ENCODE data around the gene FAM3D. TPM values are rescaled to one million over a fixed set of nuclear protein-coding genes. Genes with fewer than 3 reads are reported as not detected.
"Not testable (repeated sequence)": the region's sequence is repeated elsewhere in the genome, so short reads cannot be mapped to it uniquely, and the experiment has no call there.

Gene FAM3D
- total RNA-seq, 4 donors from 2014 or later = not detected

GRCh38 chr3:58697561-58697960 lies 31.0 kb upstream of the FAM3D start:
- Histone ChIP-seq H3K27me3 (no peaks in the 10 kb centered on the region), H3K4me1 (no peaks in the 10 kb centered on the region), H3K4me3 (no peak overlapping the region), H3K9me3 (no peaks in the 10 kb centered on the region), H3K27ac (replicated peaks in 1 of 4) (no peak overlapping the region), H3K36me3 (no peaks in the 10 kb centered on the region)
- intact Hi-C loops (cut with DNase I) = no loop called here
- no peak for DNase-seq (ENCODE audit: extremely low spot score)
- TF ChIP-seq POLR2AphosphoS5 (IDR thresholded peaks at IDR 0.05) (no peak), POLR2A (IDR thresholded peaks at IDR 0.05; ENCODE audit: low read depth) (no peak), EP300 (IDR thresholded peaks at IDR 0.05) (no peak)
- TF ChIP-seq, protein P1, sequence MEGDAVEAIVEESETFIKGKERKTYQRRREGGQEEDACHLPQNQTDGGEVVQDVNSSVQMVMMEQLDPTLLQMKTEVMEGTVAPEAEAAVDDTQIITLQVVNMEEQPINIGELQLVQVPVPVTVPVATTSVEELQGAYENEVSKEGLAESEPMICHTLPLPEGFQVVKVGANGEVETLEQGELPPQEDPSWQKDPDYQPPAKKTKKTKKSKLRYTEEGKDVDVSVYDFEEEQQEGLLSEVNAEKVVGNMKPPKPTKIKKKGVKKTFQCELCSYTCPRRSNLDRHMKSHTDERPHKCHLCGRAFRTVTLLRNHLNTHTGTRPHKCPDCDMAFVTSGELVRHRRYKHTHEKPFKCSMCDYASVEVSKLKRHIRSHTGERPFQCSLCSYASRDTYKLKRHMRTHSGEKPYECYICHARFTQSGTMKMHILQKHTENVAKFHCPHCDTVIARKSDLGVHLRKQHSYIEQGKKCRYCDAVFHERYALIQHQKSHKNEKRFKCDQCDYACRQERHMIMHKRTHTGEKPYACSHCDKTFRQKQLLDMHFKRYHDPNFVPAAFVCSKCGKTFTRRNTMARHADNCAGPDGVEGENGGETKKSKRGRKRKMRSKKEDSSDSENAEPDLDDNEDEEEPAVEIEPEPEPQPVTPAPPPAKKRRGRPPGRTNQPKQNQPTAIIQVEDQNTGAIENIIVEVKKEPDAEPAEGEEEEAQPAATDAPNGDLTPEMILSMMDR (IDR thresholded peaks at IDR 0.05) = no peak

DNA sequence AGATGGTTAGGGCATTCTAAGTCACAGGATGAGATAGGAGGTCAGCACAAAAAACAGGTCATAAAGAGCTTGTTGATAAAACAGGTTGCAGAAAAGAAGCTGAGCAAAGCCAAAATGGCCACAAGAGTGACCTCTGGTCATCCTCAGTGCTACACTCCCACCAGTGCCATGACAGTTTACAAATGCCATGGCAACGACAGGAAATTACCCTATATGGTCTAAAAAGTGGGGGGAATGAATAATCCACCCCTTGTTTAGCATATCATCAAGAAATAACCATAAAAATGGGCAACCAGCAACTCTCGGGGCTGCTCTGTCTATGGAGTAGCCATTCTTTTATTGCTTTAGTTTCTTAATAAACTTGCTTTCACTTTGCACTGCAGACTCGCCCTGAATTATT lies 30.2 kb upstream of the FAM3D start:
- H3K27ac ChIP-seq (replicated peaks in 1 of 4); H3K9me3 ChIP-seq; intact Hi-C loops (cut with DNase I); H3K27me3 ChIP-seq; H3K4me1 ChIP-seq; H3K36me3 ChIP-seq; H3K4me3 ChIP-seq; DNase-seq (ENCODE audit: extremely low spot score): not testable (repeated sequence)
- 85% methylated on average over 3 of the region's 3 CpGs for WGBS

DNA sequence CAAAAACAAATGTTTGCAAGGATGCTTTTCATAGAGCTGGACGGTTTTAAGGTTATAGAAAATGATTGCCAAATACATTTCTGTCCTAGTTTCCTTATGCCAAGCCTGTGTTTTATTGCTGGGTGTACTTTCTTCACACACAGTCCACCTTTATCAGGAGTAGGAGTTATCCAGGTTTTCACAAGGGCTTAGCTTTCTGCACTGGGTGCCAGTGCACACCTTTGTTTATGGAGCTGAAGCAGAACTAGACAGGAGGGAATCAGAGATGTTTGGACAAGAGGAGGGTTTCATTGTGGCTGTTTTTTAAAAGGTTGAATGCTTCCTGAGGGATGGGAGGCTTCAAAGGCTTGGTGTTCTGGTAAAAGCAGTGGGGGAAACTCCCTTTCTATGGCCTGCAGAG lies 29.5 kb upstream of the FAM3D start:
- intact Hi-C loops (cut with DNase I) = no loop called here
- H3K4me3 ChIP-seq = no peak overlapping the region
- H3K27ac ChIP-seq (replicated peaks in 1 of 4) = no peak overlapping the region
- TF ChIP-seq POLR2A (IDR thresholded peaks at IDR 0.05; ENCODE audit: low read depth) = no peak
- no peak for TF ChIP-seq EP300 (IDR thresholded peaks at IDR 0.05)
- TF ChIP-seq POLR2AphosphoS5 (IDR thresholded peaks at IDR 0.05) = no peak
- TF ChIP-seq, protein P1 (IDR thresholded peaks at IDR 0.05) = no peak
- 56% methylated on average over 1 of the region's 1 CpG for WGBS
- no peaks in the 10 kb centered on the region for H3K27me3 ChIP-seq
- no peaks in the 10 kb centered on the region for H3K4me1 ChIP-seq
- no peaks in the 10 kb centered on the region for H3K36me3 ChIP-seq
- peaks cover 0 to 7% (median 2%) of the 10 kb centered on the region in 4 donors for H3K9me3 ChIP-seq
- no peak for DNase-seq (ENCODE audit: extremely low spot score)

DNA sequence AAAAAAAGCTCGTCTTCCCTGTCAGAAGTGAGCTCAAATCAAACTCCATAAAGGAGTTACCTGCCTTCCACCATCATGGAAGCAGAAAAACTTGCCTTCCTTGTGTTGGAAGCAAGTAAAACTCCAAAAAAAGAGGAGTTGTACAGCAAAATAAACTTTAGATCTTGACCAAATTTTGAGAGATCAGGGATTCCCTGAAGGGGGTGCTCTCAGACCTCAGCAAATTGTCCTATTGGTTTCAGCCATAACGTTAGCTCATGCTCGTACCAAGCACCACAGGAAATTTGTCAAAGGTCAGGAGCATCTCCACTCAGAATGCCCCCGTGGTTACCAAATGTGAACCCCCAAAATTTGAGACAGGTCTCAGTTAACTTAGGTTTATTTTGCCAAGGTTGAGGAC lies 28.7 kb upstream of the FAM3D start:
- intact Hi-C loops (cut with DNase I); DNase-seq (ENCODE audit: extremely low spot score): not testable (repeated sequence)

DNA sequence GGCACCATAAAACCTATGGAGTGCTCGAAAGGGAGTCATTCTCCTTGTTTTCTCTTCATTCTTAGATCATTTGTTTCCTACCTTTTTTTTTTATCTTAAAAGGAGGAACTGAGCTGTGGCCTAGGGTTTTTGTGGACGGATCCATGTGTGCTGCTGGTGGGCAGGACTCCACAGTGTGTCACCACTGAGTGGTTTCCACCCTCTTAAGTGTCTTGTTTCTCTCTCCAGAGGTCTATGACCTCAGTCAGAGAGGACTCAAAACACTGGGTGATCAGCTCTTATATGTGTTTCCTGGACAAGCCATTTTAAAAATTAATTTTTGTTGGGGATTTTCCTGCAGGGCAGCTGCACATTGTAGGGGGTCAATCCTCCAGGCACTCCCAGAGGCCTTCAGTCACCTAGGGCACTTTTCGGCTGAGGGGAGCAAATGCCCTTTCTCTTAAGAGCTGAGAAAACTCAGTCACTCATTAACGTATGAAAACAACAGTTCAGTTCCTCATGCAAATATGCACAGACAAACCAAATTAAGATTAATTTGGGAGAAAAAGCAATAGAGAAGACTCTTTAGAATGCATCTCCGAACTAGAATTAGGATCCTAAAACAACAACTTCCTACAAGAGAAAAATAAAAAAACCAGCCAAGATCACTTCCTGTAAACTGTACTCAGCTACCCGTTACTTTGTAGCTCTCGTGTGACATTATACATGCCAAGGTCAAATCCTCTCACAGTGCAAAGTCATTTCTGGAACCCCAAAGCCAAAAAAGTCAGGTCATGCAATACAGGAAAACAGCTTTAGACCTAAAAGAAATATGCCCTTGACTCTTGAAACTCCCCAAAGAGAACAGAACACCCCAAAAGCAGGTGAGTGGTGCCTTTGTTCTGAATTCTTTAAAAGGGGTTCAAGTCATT lies 27.6 kb upstream of the FAM3D start:
- WGBS = 69% methylated on average over 7 of the region's 7 CpGs
- no peak for DNase-seq (ENCODE audit: extremely low spot score)
- H3K4me3 ChIP-seq = no peak overlapping the region
- no peak for TF ChIP-seq POLR2AphosphoS5 (IDR thresholded peaks at IDR 0.05)
- TF ChIP-seq EP300 (IDR thresholded peaks at IDR 0.05) = no peak
- no peak for TF ChIP-seq POLR2A (IDR thresholded peaks at IDR 0.05; ENCODE audit: low read depth)
- TF ChIP-seq, protein P1 (IDR thresholded peaks at IDR 0.05) = no peak
- no peak overlapping the region for H3K27ac ChIP-seq (replicated peaks in 1 of 4)
- no peaks in the 10 kb centered on the region for H3K4me1 ChIP-seq
- H3K36me3 ChIP-seq = no peaks in the 10 kb centered on the region
- intact Hi-C loops (cut with DNase I) = no loop called here
- peaks cover 0 to 7% (median 2%) of the 10 kb centered on the region in 4 donors for H3K9me3 ChIP-seq
- no peaks in the 10 kb centered on the region for H3K27me3 ChIP-seq

More for the DNA sequence above, 28.7 kb upstream of the FAM3D start:
- WGBS = 66% methylated on average over 4 of the region's 4 CpGs
- not testable (repeated sequence) for H3K4me1 ChIP-seq; H3K36me3 ChIP-seq; H3K9me3 ChIP-seq; H3K27ac ChIP-seq (replicated peaks in 1 of 4); H3K4me3 ChIP-seq; H3K27me3 ChIP-seq

- no peaks in the 10 kb centered on the region for H3K36me3 ChIP-seq
- DNase-seq (ENCODE audit: extremely low spot score) = no peak
- intact Hi-C loops (cut with DNase I) = no loop called here
- no peaks in the 10 kb centered on the region for H3K27me3 ChIP-seq
- no peak for TF ChIP-seq EP300 (IDR thresholded peaks at IDR 0.05)
- no peaks in the 10 kb centered on the region for H3K4me1 ChIP-seq
- no peak overlapping the region for H3K27ac ChIP-seq (replicated peaks in 1 of 4)
- H3K9me3 ChIP-seq = peaks cover 0 to 7% (median 2%) of the 10 kb centered on the region in 4 donors
- 84% methylated on average over 1 of the region's 1 CpG for WGBS
- no peak overlapping the region for H3K4me3 ChIP-seq
Observed at GRCh38 chr3:58692484-58692883, 25.9 kb upstream of the FAM3D start.
